Pulmonary artery endothelial cell (primary cell): Measurements from ENCODE around the gene OR51A2. TPM values are rescaled to one million over a fixed set of nuclear protein-coding genes. Genes with fewer than 3 reads are reported as not detected.
"Not testable (repeated sequence)": the region's sequence is repeated elsewhere in the genome, so short reads cannot be mapped to it uniquely, and the experiment has no call there.

ENCODE experiments used
- DNase-seq: peaks from one replicate; pipeline ENCODE4 v3.0.0-alpha.2; 2011; ENCODE audit warnings: low read depth, low spot score
- total RNA-seq: library from RNA; depleted of rRNA; stranded (reverse); fragments of >200 nt; gene quantifications from 2 replicates; pipeline ENCODE4 v1.2.3, GENCODE V29; 2014

OR51A2 gene
- total RNA-seq, result not detected in 2 replicates

GRCh38 chr11:4955613-4956012 lies at the start of gene OR51A2:
Gene OR51A2 (minus strand): TSS chr11:4955713. CDS start chr11:4955713, 0 bp downstream.
- not testable (repeated sequence) for DNase-seq

- DNase-seq, result no peak
Observed at GRCh38 chr11:5004424-5005274, 49.1 kb upstream of the OR51A2 start.

GRCh38 chr11:4994551-4994950 lies 39.0 kb upstream of the OR51A2 start, which contains the start of gene OR51L1:
Gene OR51L1 (plus strand): TSS chr11:4994851. CDS start chr11:4998983, 4,132 bp downstream.
- DNase-seq, result no peak

GRCh38 chr11:4991060-4991459 lies 35.5 kb upstream of the OR51A2 start:
- DNase-seq, result no peak

GRCh38 chr11:4983841-4984240 lies 28.3 kb upstream of the OR51A2 start:
- DNase-seq, result no peak

GRCh38 chr11:4982678-4983077 lies 27.2 kb upstream of the OR51A2 start:
- DNase-seq, result no peak

GRCh38 chr11:4979036-4979435 lies 23.5 kb upstream of the OR51A2 start:
- no peak for DNase-seq

- no peak for DNase-seq
Observed at GRCh38 chr11:4975436-4975835, 19.9 kb upstream of the OR51A2 start.

- DNase-seq, result no peak
Observed at GRCh38 chr11:4962816-4963215, 7.3 kb upstream of the OR51A2 start.

GRCh38 chr11:4960877-4961276 lies 5.4 kb upstream of the OR51A2 start:
- DNase-seq, result no peak

- DNase-seq, result no peak
Observed at GRCh38 chr11:4957396-4957795, 1.9 kb upstream of the OR51A2 start.

- no peak for DNase-seq
Observed at GRCh38 chr11:4947505-4947904, 8.0 kb downstream of the OR51A2 start, which contains the start of gene OR51A4. Gene OR51A4 (minus strand): TSS chr11:4947605. CDS start chr11:4947100, 505 bp downstream.

- DNase-seq, result no peak
Observed at GRCh38 chr11:4936745-4937144, 18.8 kb downstream of the OR51A2 start.

- no peak for DNase-seq
Observed at GRCh38 chr11:4932751-4933150, 22.8 kb downstream of the OR51A2 start.

GRCh38 chr11:4926608-4927007 lies 28.9 kb downstream of the OR51A2 start:
- no peak for DNase-seq

- DNase-seq, result no peak
Observed at GRCh38 chr11:4924239-4924638, 31.3 kb downstream of the OR51A2 start, which contains the start of gene OR51G1. Gene OR51G1 (minus strand): TSS chr11:4924339. CDS start chr11:4924339, 0 bp downstream.

- DNase-seq, result no peak
Observed at GRCh38 chr11:4922304-4922703, 33.2 kb downstream of the OR51A2 start.

- DNase-seq, result no peak
Observed at GRCh38 chr11:4921796-4922195, 33.7 kb downstream of the OR51A2 start.

- no peak for DNase-seq
Observed at GRCh38 chr11:4919250-4919649, 36.3 kb downstream of the OR51A2 start, which contains the start of gene OR51G2. Gene OR51G2 (minus strand): TSS chr11:4919350. CDS start chr11:4915663, 3,687 bp downstream.

- DNase-seq, result no peak
Observed at GRCh38 chr11:4916581-4916980, 38.9 kb downstream of the OR51A2 start.
